OCI-LY7 (cell line): Measurements from ENCODE around the gene PRPSAP2. TPM values are rescaled to one million over a fixed set of nuclear protein-coding genes. Genes with fewer than 3 reads are reported as not detected.
A peak's percentile ranks its signal among the peaks of the same experiment; 100 is the strongest.

ENCODE experiments used
- BruUV-seq: library from RNA; stranded (reverse); fragments of 400-500 nt; replicated peaks from 2 replicates; lab custom pipeline; 2021; lab: Mats Ljungman, UMichigan
- CTCF ChIA-PET: fragments of 300-600 bp; sonication (Branson Sonifier 250); formaldehyde crosslinking; loops from one replicate; lab custom pipeline; 2022; ENCODE audit warnings: antibody characterized with exemption; ENCODE audit not compliant: unreplicated experiment; lab: Charles Lee
- POLR2A ChIA-PET: fragments of 300-600 bp; sonication (Branson Sonifier 250); formaldehyde crosslinking; loops from one replicate; lab custom pipeline; 2022; ENCODE audit warnings: antibody characterized with exemption; lab: Charles Lee
- DNase-seq: peaks from one replicate; pipeline ENCODE4 v3.0.0-alpha.2; 2015; ENCODE audit warnings: low spot score
- H2AFZ ChIP-seq: fragments of 200-600 bp; sonication (generic), shearing (Covaris generic); 2 replicates; pipeline ENCODE4 v1.6.1; 2014; ENCODE audit warnings: mild to moderate bottlenecking, antibody characterized with exemption, low read length, moderate library complexity
- H3K27ac ChIP-seq: fragments of 200-600 bp; sonication (generic); 2 replicates; pipeline ENCODE4 v1.5.1; 2014; ENCODE audit warnings: mixed run types, low read depth, mild to moderate bottlenecking, moderate library complexity, low read length, inconsistent platforms; ENCODE audit not compliant: poor library complexity, severe bottlenecking
- H3K36me3 ChIP-seq: fragments of 200-600 bp; sonication (generic); 2 replicates; pipeline ENCODE4 v1.6.1; 2014; ENCODE audit warnings: mild to moderate bottlenecking, antibody characterized with exemption, low read length, moderate library complexity, mixed read lengths; ENCODE audit not compliant: insufficient read depth
- H3K4me1 ChIP-seq: fragments of 200-600 bp; sonication (generic); 2 replicates; pipeline ENCODE4 v1.5.1; 2014; ENCODE audit warnings: mild to moderate bottlenecking, low read length; ENCODE audit not compliant: insufficient read depth, poor library complexity, severe bottlenecking
- H3K4me2 ChIP-seq: fragments of 200-600 bp; sonication (generic); 2 replicates; pipeline ENCODE4 v1.6.1; 2014; ENCODE audit warnings: mild to moderate bottlenecking, low read length
- H3K4me3 ChIP-seq: fragments of 200-600 bp; sonication (generic); 2 replicates; pipeline ENCODE4 v1.5.1; 2014; ENCODE audit warnings: mild to moderate bottlenecking, low read depth, low read length; ENCODE audit not compliant: poor library complexity, severe bottlenecking
- H3K79me2 ChIP-seq: fragments of 200-600 bp; sonication (generic); 2 replicates; pipeline ENCODE4 v1.6.1; 2016; ENCODE audit warnings: low read depth, mild to moderate bottlenecking, low read length, moderate library complexity, mixed read lengths; ENCODE audit not compliant: insufficient read depth
- H3K9me2 ChIP-seq: fragments of 200-600 bp; sonication (generic); 2 replicates; pipeline ENCODE4 v1.6.1; 2016; ENCODE audit warnings: mild to moderate bottlenecking, low read length, mixed read lengths; ENCODE audit not compliant: insufficient read depth
- H3K9me3 ChIP-seq: fragments of 200-600 bp; sonication (generic); 2 replicates; pipeline ENCODE4 v1.6.1; 2014; ENCODE audit warnings: mild to moderate bottlenecking, mixed run types, low read length, mixed read lengths
- H4K20me1 ChIP-seq: fragments of 200-600 bp; sonication (generic); 2 replicates; pipeline ENCODE4 v1.6.1; 2014; ENCODE audit warnings: mild to moderate bottlenecking, antibody characterized with exemption, low read length, moderate library complexity, mixed read lengths; ENCODE audit not compliant: insufficient read depth
- CTCF ChIP-seq: fragments of 200-600 bp; sonication (generic); conservative IDR thresholded peaks from 2 replicates; pipeline ENCODE4 v1.5.1; 2014; ENCODE audit warnings: mild to moderate bottlenecking, antibody characterized with exemption, low read length, moderate library complexity, mixed read lengths
- EZH2phosphoT487 ChIP-seq: fragments of 200-600 bp; sonication (generic); IDR thresholded peaks from 2 replicates; pipeline ENCODE4 v1.6.1; 2018; ENCODE audit warnings: low read depth, borderline replicate concordance, mild to moderate bottlenecking, mixed run types, antibody characterized with exemption, low read length, moderate library complexity, mixed read lengths
- intact Hi-C: fragments of 100-400 bp; cut with micrococcal nuclease; formaldehyde crosslinking; loops from one replicate; pipeline ENCODE4 v1.10.0; 2022; ENCODE audit not compliant: unreplicated experiment
- total RNA-seq, 2 experiments: library from RNA; depleted of rRNA in 1 of 2; stranded (reverse); fragments of >200 nt in 1 of 2; shearing (Covaris generic) in 1 of 2; gene quantifications; 2 replicates each; pipeline ENCODE4 v1.2.3, GENCODE V29; 2014 to 2022

PRPSAP2 gene
- total RNA-seq, 2 experiments from 2014 or later, result 59.3 to 90.2 TPM

GRCh38 chr17:18920911-18921441, 63.0 kb downstream of the PRPSAP2 start:
- Histone ChIP-seq H4K20me1 (no peaks in the 10 kb centered on the region), H3K9me3 (no peaks in the 10 kb centered on the region), H3K79me2 (peaks cover 18% of the 10 kb centered on the region; the same call in 1 of the 2 replicates), H3K4me2 (peak overlapping the region; percentile 71), H3K36me3 (peaks cover 42% of the 10 kb centered on the region), H2AFZ (peak overlapping the region; percentile 49; the same call in 1 of the 2 replicates), H3K27ac (peak overlapping the region; percentile 69), H3K9me2 (no peaks in the 10 kb centered on the region), H3K4me3 (peak overlapping the region; percentile 41), H3K4me1 (peaks cover 55% of the 10 kb centered on the region)
- intact Hi-C loops, result loop anchor here (2.0 kb wide), 1 partner anchor 62 kb away; the partner anchor contains the start of gene PRPSAP2
- ChIA-PET CTCF (no interaction called here), POLR2A (interaction anchor here (0.6 kb wide), 1 partner anchor 75 kb away, joined by 4 read pairs; no protein-coding TSS in a partner anchor)
- TF ChIP-seq CTCF (no peak), EZH2phosphoT487 (no peak)
- no TSS peak for BruUV-seq
- peak; percentile 62 for DNase-seq

DNA sequence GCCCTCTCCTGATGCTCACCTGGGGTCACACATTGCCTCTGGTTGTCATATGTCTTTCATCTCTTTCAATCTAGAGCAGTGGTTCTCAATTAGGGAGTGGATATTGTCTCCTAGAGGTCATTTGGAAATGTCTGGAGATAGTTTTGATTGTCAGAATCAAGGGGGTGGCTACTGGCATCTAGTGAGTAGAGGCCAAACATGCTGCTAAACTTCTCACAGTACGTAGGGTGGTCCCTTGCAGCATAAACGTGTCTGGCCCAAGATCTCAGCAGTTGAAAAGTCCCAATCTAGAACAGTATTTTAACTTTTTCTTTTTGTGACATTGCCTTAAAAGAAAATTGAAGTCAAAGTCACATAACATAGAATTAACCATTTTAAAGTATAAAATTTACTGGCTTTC, 63.6 kb downstream of the PRPSAP2 start:
- CTCF ChIA-PET, result no interaction called here
- H3K27ac ChIP-seq, result peak overlapping the region; percentile 69
- no peak for DNase-seq

More for the DNA sequence above, 63.6 kb downstream of the PRPSAP2 start:
- Histone ChIP-seq H3K79me2 (peaks cover 18% of the 10 kb centered on the region; the same call in 1 of the 2 replicates), H3K36me3 (peaks cover 40% of the 10 kb centered on the region), H3K4me3 (peak overlapping the region; percentile 41), H3K4me2 (peak overlapping the region; percentile 71), H3K4me1 (peaks cover 58% of the 10 kb centered on the region), H3K9me3 (no peaks in the 10 kb centered on the region), H2AFZ (peak overlapping the region; percentile 49; the same call in 1 of the 2 replicates), H4K20me1 (no peaks in the 10 kb centered on the region), H3K9me2 (no peaks in the 10 kb centered on the region)
- POLR2A ChIA-PET, result interaction anchor here (0.6 kb wide), 1 partner anchor 372 kb away, joined by 3 read pairs; no protein-coding TSS in a partner anchor
- no TSS peak for BruUV-seq
- TF ChIP-seq CTCF, result 0 out of 2 replicates have a peak, but pooled peaks have one; percentile 0
- no peak for TF ChIP-seq EZH2phosphoT487
- intact Hi-C loops, result loop anchor here (2.0 kb wide), 1 partner anchor 63 kb away; the partner anchor contains the start of gene PRPSAP2
